GM12873 (cell line): ENCODE data around the gene PTGS1.

Source experiments
- TF ChIP-seq, protein P1 (sequence below): IDR thresholded peaks from 2 replicates; pipeline ENCODE4 v1.5.1; 2012; ENCODE audit warnings: low read depth, mild to moderate bottlenecking, moderate library complexity, low read length, control low read depth; ENCODE audit not compliant: insufficient read depth; ENCODE audit errors: missing control alignments

The PTGS1 gene

GRCh38 chr9:122338994-122339393, 31.8 kb upstream of the PTGS1 start:
- TF ChIP-seq, protein P1, sequence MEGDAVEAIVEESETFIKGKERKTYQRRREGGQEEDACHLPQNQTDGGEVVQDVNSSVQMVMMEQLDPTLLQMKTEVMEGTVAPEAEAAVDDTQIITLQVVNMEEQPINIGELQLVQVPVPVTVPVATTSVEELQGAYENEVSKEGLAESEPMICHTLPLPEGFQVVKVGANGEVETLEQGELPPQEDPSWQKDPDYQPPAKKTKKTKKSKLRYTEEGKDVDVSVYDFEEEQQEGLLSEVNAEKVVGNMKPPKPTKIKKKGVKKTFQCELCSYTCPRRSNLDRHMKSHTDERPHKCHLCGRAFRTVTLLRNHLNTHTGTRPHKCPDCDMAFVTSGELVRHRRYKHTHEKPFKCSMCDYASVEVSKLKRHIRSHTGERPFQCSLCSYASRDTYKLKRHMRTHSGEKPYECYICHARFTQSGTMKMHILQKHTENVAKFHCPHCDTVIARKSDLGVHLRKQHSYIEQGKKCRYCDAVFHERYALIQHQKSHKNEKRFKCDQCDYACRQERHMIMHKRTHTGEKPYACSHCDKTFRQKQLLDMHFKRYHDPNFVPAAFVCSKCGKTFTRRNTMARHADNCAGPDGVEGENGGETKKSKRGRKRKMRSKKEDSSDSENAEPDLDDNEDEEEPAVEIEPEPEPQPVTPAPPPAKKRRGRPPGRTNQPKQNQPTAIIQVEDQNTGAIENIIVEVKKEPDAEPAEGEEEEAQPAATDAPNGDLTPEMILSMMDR = no peak

GRCh38 chr9:122339579-122339978, 31.2 kb upstream of the PTGS1 start:
- TF ChIP-seq, protein P1 = no peak

- TF ChIP-seq, protein P1 = no peak
These were observed 30.7 kb upstream of the PTGS1 start for GRCh38 chr9:122340161-122340560.

- TF ChIP-seq, protein P1 = no peak
These were observed 28.3 kb upstream of the PTGS1 start for GRCh38 chr9:122342323-122343050.

DNA sequence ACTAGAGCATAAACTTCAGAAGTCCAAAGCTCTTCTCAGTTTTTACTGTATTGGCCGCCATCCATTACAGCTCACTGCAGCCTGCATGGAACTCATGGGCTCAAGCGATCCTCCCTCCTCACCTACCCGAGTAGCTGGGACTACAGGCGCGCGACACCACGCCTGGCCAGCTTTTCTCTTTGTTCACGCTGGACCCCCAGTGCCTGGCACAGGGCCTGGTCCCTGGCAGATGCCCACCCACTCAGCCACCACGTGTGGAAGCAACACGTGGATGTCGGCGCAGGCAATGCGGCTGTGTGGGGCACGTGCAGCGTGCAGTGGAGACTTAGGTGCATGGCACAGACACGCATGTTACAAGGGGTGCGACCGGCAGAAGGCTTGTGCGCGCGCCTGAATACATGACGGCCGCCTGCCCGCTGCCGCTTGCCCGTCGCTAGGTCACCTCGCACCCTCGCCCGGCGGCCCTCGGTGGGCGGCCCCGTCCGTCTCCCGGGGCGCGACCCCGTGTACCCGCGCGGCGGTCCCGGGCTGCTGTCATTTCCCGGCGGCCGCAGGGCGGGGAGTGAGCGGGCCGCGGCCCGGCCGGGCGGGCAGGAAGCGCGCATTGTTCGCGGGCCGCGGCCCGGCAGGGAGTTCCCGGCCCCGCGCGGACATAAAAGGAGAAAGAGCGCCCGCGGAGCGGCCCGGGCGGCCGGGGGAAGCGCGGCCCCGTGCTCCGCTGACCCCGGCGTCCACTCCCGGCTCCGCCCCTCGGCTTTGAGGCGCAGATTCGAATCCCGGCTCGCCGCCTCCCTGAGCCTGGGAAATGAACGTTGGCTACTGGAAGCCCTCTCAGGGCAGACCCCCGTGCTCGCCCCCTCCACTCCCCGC, 24.1 kb upstream of the PTGS1 start:
- TF ChIP-seq, protein P1 = no peak

DNA sequence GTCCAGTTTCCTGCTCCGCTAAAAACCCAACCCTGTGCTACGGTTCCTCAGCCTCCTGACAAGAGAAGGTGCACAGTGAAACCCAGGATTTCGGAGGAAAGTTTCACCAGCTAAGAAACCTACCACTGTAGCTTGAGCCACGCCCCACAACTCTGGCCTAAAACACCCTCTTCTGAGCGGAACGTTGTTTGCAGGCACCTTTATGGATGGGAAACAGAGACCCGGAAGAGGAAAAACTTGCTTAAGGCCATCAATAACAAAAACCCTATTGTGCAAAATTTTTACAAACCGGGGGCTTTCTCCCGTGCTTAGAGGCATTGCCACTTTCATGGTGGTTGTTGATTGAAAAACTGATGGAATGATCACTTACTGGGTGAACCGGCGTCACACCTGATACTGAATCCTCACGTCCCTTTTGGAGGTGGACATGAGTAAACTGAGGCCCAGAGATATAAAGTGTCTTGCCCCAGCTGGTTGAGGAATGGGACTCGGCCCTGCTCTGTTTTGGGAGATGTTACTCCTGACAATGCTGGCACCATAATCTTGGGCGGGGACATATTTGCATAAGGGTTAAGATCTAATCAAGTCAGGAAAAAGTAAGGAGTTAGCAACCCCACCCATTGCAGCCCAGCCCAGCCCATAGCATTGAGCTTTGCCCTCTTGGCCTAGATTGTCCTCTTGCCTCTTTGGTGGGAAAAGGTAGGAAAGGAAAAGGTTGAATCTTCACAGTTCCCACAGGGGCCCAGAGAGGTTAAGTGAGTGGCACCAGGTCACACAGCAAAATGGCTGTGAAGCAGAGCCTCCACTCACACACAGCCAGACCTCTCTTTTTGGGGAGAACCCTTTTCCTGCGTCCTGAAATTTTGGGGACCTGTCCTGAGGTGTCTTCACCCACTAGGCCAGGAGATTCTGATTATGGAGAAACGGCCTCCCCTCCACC, 23.2 kb upstream of the PTGS1 start:
- TF ChIP-seq, protein P1 = no peak
